ENCODE measurements around the gene CTNNA2.

- TF ChIP-seq, protein P1, sequence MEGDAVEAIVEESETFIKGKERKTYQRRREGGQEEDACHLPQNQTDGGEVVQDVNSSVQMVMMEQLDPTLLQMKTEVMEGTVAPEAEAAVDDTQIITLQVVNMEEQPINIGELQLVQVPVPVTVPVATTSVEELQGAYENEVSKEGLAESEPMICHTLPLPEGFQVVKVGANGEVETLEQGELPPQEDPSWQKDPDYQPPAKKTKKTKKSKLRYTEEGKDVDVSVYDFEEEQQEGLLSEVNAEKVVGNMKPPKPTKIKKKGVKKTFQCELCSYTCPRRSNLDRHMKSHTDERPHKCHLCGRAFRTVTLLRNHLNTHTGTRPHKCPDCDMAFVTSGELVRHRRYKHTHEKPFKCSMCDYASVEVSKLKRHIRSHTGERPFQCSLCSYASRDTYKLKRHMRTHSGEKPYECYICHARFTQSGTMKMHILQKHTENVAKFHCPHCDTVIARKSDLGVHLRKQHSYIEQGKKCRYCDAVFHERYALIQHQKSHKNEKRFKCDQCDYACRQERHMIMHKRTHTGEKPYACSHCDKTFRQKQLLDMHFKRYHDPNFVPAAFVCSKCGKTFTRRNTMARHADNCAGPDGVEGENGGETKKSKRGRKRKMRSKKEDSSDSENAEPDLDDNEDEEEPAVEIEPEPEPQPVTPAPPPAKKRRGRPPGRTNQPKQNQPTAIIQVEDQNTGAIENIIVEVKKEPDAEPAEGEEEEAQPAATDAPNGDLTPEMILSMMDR (IDR thresholded peaks at IDR 0.05): no peak
- TF ChIP-seq EZH2 (IDR thresholded peaks at IDR 0.05): no peak
Measured at GRCh38 chr2:80122675-80123074, 609.8 kb downstream of the CTNNA2 start.

Measured in neural progenitor cell (in vitro differentiated cells).